ENCODE data around the gene FLRT3.

The FLRT3 gene

DNA sequence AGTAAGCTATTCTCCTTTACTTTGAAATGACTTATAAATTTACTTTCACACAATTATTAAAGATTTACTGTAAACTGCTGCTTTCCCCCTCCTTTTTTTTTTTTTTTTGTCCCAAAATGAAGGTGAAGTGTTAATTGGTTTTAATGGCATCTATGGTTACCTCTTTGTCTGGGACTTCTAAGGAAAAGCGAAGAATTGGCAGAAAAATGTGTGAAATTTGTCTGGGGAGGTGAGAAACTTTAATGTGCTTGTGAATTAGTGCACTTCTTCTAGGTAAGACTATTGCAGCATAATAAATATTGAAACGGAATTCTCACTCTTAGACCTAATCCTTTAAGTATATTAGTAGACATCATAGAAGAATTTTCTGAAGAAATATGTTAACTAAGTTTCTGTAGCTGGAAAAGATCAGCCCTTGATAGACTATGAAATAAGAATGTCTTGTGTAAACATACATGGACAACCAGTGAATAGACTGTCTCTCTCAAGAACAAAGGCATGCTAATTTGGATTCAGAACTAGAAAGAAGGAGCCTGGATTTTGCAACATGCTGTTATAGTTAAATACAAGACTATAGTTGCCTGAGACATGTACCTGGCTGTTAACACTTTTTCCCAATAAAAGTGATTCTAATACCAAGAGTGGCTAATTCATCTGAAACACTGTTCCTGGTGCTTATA lies 23.9 kb downstream of the FLRT3 start:
- no peaks in the 10 kb centered on the region for H3K27me3 ChIP-seq (replicated peaks)
- no peak overlapping the region for H3K4me3 ChIP-seq (ENCODE audit: low read depth, low read length)
- TF ChIP-seq, protein P1, sequence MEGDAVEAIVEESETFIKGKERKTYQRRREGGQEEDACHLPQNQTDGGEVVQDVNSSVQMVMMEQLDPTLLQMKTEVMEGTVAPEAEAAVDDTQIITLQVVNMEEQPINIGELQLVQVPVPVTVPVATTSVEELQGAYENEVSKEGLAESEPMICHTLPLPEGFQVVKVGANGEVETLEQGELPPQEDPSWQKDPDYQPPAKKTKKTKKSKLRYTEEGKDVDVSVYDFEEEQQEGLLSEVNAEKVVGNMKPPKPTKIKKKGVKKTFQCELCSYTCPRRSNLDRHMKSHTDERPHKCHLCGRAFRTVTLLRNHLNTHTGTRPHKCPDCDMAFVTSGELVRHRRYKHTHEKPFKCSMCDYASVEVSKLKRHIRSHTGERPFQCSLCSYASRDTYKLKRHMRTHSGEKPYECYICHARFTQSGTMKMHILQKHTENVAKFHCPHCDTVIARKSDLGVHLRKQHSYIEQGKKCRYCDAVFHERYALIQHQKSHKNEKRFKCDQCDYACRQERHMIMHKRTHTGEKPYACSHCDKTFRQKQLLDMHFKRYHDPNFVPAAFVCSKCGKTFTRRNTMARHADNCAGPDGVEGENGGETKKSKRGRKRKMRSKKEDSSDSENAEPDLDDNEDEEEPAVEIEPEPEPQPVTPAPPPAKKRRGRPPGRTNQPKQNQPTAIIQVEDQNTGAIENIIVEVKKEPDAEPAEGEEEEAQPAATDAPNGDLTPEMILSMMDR (IDR thresholded peaks at IDR 0.05; ENCODE audit: low read depth, low read length, missing control alignments): no peak
- no peaks in the 10 kb centered on the region for H3K36me3 ChIP-seq (replicated peaks)
- no peak overlapping the region for H3K27ac ChIP-seq
- DNase-seq: no peak
- in situ Hi-C loops (cut with HindIII; ENCODE audit: low pct_ligation_motif_present, low sequenced_read_pairs): no loop called here

DNA sequence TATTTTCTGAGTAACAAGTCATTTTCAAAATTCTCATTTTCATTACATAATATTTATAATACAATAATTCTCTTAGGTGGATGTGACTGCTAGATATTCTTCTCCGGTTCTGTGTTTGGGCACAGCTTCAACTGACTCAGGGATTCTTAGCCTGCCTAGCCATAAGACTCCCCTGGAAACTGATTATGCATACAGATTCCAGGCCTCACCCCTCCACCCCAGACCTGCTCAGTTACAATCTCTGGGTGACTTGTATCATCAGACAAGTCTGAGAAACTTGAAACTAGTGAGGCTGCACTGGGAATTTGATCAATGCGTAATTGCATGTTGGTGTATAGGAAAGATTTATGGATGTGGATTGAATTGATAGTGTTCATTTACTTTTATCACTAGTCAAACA lies 25.4 kb downstream of the FLRT3 start:
- Histone ChIP-seq H3K27ac (no peak overlapping the region), H3K27me3 (replicated peaks) (no peaks in the 10 kb centered on the region), H3K4me3 (ENCODE audit: low read depth, low read length) (no peak overlapping the region), H3K36me3 (replicated peaks) (no peaks in the 10 kb centered on the region)
- DNase-seq: no peak
- in situ Hi-C loops (cut with HindIII; ENCODE audit: low pct_ligation_motif_present, low sequenced_read_pairs): no loop called here
- TF ChIP-seq, protein P1 (IDR thresholded peaks at IDR 0.05; ENCODE audit: low read depth, low read length, missing control alignments): no peak

DNA sequence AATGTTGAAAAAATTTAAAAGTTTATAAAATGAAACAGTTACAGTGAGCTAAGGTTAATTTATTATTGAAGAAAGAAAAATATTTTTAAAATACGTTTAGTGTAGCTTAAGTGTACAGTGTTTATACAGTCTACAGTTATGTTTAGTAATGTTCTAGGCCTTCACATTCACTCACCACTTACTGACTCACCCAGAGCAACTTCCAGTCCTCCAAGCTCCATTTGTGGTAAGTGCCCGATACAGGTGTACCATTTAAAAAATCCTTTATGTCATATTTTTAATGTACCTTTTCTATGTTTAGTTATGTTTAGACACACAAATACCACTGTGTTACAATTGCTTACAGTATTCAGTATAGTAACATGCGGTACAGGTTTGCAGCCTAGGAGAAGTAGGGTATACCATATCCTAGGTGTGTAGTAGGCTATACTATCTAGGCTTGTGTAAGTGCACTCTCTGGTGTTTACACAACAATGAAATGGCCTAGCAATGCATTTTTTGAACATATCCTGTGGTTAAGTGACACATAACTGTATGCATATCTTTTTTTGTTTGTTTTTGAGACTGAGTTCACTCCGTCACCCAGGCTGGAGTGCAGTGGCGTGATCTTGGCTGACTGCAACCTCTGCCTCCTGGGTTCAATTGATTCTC lies 26.3 kb downstream of the FLRT3 start:
- Histone ChIP-seq H3K27ac (no peak overlapping the region), H3K27me3 (replicated peaks) (no peaks in the 10 kb centered on the region), H3K36me3 (replicated peaks) (no peaks in the 10 kb centered on the region), H3K4me3 (ENCODE audit: low read depth, low read length) (no peak overlapping the region)
- peak; percentile 45 for DNase-seq
- TF ChIP-seq, protein P1 (IDR thresholded peaks at IDR 0.05; ENCODE audit: low read depth, low read length, missing control alignments): no peak
- in situ Hi-C loops (cut with HindIII; ENCODE audit: low pct_ligation_motif_present, low sequenced_read_pairs): no loop called here

DNA sequence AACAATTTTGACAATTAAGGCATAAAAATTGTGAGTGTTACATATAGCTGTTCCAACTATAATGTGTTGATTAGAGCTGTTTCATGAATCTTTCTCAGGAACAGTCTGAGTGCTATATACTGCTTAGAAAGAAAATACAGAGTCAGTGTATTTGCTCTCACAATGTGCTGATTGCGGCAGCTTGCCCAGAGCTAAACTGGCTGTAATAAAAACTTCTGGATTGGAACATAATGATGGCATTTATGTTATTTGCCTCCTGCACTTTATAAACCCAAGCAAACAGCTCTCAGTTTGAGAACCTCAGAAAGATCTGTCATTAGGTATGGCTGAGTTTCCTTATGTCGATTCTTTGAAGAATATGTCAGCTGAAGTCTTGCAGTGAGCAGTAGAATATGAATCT lies 29.5 kb downstream of the FLRT3 start:
- H3K4me3 ChIP-seq (ENCODE audit: low read depth, low read length): no peak overlapping the region
- TF ChIP-seq, protein P1 (IDR thresholded peaks at IDR 0.05; ENCODE audit: low read depth, low read length, missing control alignments): no peak
- H3K27me3 ChIP-seq (replicated peaks): no peaks in the 10 kb centered on the region
- in situ Hi-C loops (cut with HindIII; ENCODE audit: low pct_ligation_motif_present, low sequenced_read_pairs): no loop called here
- DNase-seq: no peak
- no peak overlapping the region for H3K27ac ChIP-seq
- H3K36me3 ChIP-seq (replicated peaks): no peaks in the 10 kb centered on the region

DNA sequence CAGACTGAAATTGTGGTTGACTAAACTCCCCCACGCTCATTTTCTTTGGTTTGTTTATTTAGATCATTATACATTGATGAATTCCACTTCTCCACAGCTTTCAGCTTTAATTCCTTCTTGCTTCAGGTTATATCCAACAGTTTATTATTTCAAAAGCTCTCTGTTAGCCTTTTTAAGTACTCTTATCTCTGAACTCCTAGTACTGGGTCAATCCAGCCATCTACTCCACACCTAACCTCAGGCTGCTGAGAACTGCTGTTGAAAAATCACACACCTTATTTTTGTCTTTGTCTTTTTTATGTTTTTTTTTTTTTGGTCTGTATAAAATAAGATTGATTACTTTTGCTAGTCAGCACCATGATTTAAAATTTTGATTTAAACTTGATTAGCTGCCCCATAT lies 32.9 kb downstream of the FLRT3 start:
- DNase-seq: no peak
- no peaks in the 10 kb centered on the region for H3K36me3 ChIP-seq (replicated peaks)
- in situ Hi-C loops (cut with HindIII; ENCODE audit: low pct_ligation_motif_present, low sequenced_read_pairs): no loop called here
- no peaks in the 10 kb centered on the region for H3K27me3 ChIP-seq (replicated peaks)
- H3K4me3 ChIP-seq (ENCODE audit: low read depth, low read length): no peak overlapping the region
- no peak overlapping the region for H3K27ac ChIP-seq
- TF ChIP-seq, protein P1 (IDR thresholded peaks at IDR 0.05; ENCODE audit: low read depth, low read length, missing control alignments): no peak
